NCI-H2171 treated with DMSO at 0.1 percent for 48 hours (cell line): ENCODE results near the gene SCYL1.
A peak's percentile ranks its signal among the peaks of the same experiment; 100 is the strongest.

Experiments used
- DNase-seq: peaks from one replicate; lab custom pipeline; 2025; lab: John Stamatoyannopoulos, UW

The SCYL1 gene

DNA sequence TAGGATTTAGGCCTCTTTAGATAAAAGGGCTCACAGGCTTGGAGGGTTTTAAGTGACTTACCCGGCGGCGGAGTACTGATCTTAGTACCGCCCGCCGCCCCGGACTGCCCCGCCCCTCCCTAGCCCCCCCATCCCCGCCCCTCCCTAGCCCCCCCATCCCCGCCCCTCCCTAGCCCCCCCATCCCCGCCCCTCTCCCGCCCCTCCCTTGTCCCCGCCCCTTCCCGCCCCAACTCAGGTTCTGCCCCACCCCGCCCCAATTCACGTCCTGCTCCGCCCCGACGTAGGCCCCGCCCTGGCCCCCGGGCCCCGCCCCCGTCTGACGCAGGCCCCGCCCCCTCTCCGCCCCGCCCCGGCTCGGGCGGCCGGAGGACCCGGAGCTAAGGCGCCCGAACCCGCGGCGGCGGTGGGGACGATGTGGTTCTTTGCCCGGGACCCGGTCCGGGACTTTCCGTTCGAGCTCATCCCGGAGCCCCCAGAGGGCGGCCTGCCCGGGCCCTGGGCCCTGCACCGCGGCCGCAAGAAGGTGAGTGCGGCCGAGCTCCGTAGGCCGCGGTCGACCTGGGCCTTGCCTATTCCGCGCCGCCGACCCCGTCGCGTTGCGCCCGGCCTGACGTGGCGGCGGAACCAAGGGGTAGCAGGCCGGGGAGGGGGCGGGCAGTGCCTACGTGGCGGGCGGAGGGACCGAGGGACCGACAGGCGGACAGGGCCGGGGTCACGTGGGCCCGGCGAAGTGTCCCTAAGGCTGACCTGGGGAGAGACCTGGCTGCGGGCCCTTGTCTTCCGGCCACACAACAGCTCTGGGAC, at the start of gene SCYL1:
SCYL1 (plus strand) TSS at position 343 of the 805 bp plus-strand sequence; CDS start at position 414, 71 bp downstream.
- DNase-seq = peak; percentile 54

DNA sequence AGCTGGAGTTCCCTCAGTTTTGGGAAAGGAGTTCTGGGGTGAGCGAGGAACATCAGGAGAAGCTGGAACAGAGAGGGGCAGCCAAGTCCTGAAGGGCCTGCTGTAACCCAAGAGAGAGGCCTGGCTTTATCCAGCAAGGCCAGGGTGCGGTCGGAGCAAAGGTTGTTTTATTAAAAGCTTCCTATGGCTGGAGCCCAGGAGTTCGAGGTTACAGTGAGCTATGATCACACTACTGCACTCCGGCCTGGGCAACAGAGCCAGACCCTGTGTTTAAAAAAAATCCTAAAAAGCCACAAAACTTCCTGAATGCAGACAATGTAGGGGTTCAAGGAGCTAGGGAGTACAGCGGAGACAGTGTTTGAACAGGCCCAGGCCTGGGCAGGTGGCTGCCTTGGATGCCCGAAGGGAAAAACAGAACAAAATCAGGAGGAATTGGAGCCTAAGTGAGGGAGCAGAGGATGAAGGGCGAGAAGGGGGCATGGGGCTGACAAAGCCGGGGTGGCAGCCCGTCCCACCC, 48.2 kb upstream of the SCYL1 start:
- DNase-seq = no peak

DNA sequence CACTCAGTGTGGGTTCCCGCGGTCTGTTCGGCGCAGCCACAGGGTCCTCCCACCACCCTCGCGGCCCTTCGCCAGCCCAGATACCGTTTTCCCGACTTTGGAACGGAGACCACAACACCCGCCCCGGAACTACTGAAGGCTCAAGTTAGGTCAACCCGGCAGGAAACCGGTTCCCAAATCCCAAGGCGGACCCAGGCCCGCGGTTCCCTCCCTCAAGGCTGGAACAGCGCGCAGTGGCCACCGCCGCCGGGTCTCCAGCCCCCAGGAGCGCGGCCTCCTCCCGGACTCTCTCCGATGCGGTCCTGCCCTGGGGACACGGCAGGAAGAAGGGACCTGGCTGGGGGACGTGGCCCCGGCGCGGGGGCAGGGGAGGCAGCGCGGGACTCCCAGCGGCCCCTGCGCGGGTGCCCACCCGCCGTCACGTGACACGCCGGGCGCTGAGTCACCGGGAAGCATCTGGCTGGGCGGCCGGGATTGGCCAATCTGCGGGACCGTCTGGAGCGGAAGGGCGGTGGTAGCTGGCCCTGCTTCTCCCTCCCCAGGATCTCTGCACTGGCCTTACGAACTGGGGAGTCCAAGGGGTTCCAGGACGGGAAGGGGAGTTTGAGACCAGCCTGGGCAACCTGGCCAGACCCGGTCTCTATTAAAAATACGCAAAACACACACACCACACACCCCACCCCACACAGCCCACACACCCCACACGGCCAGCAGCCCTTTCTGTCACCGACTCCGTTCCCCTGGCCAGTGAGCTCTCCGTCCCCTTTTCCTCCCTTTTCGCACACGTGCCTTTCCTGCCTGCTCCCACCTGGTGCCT, 47.5 kb upstream of the SCYL1 start:
- peak; percentile 91 for DNase-seq

DNA sequence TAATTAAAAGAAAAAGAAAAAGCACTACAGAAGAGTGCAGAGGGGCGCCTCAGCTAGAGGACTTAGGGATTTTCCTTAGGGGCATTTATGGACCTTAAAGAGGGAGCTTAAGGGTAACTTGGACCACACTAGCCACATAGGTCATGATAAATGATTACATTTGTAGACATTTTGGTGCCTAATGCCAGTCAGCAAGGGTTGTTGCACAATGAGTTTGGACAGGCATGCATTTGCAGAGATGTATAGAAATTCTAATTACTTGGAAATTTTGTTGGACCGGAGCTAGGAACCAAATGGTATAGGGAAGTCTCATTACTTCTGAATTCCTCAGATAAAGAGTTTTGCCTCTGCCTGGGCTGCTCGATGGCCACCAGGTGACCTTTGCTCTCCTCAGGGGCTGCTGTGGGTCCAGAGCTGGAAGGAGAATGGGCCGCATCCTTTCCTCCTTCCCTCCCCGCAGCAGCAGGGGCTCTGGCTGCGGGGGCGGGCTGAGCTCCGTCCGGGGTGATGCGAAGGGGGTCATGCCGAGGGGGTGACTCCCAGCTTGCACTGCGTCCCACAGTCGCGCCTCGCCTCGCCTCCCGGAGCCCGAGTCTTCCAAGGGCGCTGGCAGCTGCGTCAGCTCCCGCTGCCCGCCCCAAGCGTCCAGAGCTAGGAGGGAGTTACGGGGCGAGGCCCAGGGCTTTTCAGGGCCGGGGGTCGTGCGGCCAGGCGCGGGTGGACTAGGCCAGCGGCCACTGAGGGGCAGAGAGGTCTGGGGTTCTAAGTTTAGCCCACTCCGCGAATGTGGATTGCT, 46.3 kb upstream of the SCYL1 start:
- DNase-seq = no peak

DNA sequence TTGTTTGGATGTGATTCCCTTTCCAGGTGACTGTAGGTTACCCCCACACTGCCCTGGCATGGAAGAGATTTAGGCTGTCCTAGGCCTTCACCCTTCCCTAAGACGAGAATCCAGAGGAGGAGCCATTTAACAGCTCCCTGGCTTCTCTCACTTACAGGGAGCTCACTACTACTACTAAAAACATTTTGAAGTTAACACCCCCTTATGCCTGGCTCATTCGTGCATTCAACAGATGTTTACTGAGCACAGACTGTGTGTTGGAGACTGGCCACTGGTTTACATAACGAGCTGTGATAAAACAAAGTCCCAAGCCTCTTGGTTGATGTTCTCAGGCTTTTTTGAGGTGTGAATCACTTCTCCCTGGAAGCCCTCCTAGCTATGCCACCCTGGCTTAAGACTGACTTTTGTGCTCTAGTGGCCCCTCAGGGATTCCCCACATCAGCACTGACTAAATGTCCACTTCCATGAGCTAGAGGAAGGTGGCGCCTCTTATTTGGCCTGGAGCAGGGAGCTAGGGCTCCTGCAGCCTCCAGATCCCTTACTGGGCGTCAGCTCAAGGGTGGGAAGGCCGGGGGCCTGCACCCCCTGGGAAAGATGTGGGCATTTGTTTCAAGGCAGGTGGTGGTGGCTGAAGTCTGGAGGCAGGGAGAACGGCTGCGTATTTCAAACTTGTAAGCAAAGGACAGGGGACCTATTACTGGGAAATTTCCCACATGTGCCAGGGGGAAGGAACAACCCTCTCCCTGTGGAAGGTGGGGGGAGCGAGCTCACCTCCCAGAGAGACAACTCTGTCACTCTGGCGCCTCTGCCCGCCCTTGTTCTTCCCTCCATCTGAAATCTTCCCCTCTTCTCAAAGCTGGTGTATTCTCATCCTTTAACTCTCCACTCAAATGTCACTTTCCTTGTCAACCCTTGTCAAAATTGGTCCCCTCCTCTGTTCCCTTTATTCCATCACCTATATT, 45.4 kb upstream of the SCYL1 start:
- DNase-seq = no peak

DNA sequence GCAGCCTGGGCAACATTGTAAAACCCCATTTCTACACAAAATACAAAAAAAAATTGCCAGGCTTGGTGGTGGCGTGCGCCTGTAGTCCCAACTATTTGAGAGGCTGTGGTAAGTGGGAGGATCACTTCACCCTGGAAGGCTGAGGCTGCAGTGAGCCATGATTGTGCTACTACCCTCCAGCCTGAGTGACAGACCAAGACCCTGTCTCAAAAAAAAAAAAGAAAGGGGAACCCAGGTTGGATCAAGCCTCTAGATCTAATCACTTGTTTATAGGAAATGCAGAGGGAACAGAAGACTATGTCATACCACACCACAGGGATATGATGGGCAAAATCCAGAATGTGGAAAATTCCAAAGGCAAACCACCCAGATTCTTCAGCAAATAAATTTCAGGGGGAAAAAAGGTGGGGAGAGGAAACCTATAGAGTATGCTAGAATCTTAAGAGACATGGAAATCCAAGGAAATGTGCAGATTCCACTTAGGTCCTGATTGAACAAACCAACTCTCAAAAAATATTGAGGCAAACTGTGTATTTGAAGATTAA, 42.5 kb upstream of the SCYL1 start:
- DNase-seq = no peak

DNA sequence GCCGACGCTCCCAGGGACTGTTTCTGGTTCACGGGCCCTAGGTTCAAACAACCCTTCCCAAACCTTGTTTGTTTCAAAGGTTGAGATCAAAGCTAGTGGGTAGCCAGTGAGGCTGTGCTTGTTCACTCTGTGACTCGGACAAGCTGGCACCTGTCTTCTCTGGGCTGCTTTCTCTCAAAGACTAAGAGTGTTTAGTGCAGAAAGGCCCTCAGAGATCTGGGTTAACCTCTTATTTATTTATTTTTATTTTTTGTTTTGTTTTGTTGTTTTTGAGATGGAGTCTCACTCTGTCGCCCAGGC, 39.0 kb upstream of the SCYL1 start:
- DNase-seq = no peak

DNA sequence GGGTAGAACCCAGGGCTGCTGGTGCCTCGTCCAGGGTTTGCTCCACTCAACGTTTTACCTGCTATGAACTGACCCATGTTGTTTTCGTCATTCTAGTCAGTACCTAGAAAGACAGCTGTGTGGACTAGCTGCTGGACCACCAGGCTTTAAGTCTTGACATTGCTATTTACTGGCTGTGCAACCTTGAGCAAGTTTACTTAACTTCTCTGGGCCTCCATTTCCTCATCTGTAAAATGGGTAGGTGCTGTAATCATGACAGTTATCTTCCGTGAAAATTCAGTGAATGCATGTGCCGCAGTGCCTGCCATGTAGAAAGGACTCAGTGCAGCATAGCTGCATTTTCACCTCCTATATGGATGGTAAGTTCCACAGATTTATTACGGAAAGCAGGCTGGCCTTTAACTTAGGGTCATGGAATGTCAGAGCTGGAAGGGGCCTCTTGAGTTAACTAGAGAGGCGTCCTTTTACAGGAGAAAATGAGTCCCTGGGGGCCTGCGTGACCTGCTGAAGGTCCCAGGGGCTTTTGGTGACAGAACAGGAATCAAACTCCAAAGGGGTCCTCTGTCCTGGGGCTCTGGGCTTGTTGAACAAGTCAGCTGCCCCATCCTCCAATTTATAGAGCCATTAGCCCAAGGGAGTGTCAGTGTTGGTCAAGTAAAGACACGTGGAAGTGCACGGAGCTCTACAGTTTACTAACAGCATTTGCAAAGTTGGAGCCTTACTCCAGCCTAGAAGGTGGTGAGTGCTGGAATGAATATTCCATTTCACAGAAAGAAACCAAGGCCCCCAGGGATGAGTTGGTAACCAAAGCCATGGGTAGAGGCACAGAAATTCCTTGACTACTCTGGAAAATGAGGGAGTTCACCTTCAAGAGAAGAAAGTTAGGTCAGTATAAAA, 38.1 kb upstream of the SCYL1 start:
- no peak for DNase-seq

DNA sequence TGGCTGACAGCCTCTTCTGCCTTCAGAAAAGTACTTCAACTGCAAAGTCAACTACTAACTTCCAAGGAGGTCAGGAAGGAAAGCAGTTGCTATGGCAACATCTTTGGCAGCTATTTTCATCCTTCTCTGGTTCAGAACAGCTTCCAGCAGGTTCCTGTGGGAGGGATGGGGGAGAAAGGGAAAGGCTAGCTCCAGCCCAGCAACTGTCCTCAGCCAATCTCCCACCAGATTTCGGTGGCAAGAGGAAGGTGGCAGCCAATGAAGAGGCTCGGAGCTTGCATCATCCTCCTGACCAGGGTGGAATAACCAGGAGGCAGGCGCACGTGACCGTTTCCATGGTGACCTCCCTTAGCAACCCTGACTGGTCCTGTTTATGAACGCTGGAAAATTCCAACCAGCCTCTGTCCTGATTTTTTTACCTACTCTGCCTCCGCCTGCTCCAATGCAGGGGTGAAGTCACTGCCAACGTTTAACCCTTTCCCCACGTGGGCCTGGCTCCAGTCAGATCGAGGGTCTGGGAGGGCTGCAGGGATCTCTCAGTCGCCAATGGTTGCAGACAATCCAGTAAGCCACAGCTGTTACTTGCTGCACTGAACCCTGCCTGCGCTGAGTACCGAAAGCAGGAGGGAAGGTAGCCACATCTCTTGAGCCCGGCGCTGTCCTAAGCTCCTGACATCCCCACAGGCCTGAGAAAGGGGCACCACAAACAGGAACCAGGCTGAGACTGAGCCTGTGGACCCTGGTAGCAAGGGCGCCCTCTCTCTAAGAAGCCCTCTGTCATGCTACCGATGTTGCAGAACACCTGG, 37.2 kb upstream of the SCYL1 start:
- DNase-seq = peak; percentile 100

DNA sequence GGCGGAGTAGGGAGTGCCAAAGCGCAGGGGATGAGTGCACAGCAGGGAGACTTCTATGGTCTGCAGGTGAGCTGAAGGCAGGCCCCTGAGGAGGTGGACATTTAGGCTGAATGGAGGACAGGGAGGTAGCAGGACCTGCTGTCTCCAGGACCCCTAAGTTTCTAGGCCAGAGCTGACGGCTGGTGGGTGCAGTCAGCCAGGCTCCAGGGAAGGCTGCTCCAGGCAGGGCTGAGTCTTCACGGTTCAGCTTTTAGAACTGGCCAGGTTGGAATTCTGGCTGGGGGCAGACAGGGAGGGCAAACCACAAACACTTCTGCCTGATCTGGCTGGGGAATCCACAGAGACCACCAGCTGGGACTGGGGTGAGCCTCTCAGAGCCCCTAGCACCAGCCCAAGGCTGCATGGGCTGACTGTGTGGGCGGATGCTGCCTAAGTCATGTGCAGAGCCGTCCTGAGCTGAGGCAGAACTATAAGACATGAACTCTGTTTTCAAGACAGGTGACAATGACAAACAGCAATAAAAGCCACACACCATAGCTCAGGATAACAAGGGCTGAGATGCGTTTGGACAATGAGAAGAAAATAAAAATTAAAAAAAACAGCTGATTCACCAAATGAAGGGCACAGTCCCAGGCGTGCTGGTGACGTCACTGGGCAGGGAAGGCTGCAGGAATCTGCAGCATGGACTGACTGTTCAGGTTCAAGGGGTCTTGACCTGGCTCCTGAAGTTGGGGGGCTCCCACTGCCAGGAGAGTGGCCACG, 36.4 kb upstream of the SCYL1 start:
- DNase-seq = peak; percentile 68

DNA sequence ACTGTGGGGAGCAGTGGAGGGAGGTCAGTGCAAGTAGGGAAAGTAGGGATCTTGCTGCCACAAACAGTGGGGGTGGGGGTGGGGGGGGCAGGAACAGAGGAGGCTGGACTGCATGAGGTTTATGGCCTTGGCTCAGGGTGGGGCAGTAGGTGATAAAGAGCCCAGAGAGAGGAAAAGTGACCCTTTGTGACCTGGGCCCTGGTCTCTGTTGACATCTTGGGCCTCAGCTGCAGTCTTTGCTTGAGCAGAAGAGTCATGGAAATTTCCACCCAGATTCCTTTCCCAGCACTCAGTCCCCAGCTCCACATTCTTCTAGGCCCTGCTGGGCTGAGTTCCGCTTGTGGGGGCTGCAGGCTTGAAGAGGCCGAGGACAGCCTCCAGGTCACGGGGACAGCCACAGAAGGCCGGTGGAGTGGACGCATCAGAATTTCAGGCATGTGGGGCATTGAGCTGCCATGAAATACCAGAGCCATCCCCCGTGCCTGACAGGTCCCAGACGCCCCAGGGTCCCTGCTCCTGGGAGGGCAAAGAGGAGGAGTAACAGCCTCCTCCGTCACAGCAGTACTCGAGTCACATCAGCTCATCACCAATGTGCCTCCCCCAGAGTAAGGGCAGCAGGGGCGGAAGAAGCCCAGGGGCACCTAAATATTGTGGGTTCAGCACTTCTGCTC, 35.7 kb upstream of the SCYL1 start:
- no peak for DNase-seq

DNA sequence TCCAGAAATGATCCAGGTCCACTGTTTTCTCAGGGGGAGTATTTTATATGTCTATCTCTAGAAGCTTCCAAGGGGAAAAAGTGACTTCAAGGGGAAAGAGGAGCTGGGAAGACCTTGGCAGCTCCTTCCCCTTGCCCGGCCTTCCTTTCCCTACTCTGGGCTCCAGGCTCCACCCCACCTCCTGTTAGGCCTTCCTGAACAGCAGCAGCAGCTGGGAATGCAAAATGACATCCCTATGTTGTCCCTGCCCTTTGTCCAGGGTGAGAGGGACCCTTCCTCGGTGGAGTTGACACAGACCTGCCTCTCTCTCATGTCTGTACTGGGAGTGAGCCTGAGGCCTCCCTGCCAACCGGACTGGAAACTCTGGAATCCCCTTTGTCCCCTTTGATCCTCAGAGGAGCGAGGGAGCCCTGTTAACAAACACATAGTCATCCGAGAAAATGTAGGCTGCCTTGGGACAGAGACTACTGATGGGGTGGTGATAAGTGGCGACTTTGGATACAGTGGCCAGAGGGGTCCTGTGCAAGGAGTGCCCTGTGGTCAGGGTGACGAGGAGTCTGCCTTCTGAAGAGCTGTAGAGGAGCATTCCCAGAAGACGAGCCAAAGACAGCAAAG, 35.1 kb upstream of the SCYL1 start:
- DNase-seq = peak; percentile 70

DNA sequence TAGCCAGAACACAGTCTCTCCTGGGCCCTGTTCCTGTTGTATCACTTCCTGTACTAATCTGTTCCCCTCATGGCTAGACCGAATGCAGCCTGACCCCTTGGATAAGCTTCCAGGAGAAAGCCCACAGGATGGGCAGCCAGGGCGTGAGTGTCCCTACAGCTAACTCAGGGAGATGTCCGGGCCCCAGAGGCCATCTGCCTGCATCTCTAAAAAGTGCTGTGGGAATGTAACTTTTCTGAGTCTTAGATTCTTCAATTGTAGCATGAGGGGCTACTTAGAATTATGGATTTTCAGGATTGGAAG, 33.8 kb upstream of the SCYL1 start:
- DNase-seq = no peak

DNA sequence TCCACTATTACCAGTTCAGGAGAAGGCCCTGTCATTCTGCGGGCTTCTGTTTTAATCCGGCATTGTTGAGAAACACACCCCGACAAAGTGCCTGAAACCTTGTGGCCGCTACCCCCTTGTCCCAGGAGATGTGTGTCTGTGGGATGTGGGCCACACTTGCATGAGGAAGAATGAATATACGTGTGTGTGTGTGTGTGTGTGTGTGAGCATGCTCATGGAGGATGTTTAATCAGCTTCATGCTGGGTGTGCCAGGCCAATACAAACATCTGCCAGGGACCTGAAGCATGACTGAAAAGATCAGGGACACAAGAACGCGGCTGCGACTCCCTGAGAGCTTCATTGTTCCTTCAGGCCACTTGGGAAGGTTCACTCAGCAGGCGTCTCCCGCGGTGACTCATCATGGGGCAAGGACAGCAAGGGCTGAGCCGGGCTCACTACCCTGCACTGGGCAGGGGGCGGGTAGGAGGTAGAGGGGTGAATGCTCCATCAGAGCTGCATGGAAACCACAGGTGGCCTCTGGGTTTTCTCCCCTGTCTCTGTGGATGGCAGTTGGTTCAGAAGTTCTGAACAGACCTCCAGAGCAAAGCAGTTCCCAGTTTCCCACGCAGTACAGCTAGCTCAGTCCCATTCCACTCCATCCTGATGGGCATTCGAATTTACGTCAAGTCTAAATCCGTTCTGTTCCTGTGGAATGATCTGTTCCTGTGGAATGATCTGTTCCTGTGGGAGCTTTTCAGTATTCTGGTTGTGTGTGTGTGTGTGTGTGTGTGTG, 33.1 kb upstream of the SCYL1 start:
- peak; percentile 81 for DNase-seq

DNA sequence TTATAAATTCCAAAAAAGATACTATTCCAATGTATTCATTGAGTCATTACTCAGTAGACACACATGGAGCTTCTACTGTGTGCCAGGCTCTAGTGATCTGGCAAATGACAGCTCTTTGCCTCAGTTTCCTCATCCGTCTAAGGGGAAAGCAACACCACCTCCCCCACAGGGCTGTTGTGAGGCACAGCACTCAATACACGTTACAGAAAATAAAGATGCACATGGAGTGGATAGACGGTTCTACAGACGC, 32.6 kb upstream of the SCYL1 start:
- DNase-seq = no peak

DNA sequence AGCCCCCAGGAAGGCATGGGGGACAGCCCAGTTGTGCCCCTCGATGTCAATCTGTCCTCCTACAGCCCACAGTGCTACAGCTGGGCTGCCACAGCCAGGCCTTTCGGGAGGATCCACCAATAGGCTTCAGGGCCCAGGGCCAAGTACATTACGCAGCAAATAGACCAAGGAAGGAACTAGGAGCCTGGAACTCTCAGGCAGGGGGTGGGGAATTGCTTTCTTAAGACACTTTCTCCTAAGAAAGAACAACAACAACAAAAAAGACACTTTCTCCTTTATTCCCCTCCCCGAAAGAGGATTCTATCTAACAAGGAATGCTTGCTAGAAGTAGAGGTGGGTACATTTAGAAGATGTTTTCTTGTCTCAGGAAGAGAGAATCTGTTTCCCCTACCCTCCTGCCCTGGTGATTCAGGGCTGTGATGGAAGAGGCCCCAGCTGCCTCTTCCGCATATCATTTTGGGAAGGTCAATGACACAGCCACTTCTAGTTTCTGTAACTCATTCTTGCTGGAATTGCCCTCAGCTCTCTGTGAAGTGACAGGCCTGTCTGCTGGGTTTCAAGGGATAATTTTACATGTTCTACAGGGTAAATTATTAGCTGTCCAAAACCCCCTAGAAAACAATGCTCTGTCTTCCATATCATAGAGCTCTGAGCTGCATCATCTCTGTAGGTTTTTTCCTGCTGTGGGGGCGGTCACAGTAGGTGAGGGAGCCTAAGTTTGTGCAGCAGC, 32.1 kb upstream of the SCYL1 start:
- peak; percentile 36 for DNase-seq
